IPS-18a (cell line): ENCODE data around the gene TGDS.

Experiments
- H3K27ac ChIP-seq: one replicate; pipeline ENCODE4 v1.5.1; 2013; ENCODE audit warnings: low read length
- H3K27me3 ChIP-seq: one replicate; pipeline ENCODE4 v1.6.1; 2013; ENCODE audit warnings: mild to moderate bottlenecking, low read length; ENCODE audit not compliant: control insufficient read depth, insufficient read depth
- H3K36me3 ChIP-seq: one replicate; pipeline ENCODE4 v1.6.1; 2013; ENCODE audit warnings: low read depth, low read length; ENCODE audit not compliant: control insufficient read depth
- H3K4me1 ChIP-seq: one replicate; pipeline ENCODE4 v1.6.1; 2013; ENCODE audit warnings: low read depth, low read length; ENCODE audit not compliant: control insufficient read depth
- H3K4me3 ChIP-seq: one replicate; pipeline ENCODE4 v1.5.1; 2013; ENCODE audit warnings: low read length
- H3K9ac ChIP-seq: one replicate; pipeline ENCODE4 v1.6.1; 2013; ENCODE audit warnings: mild to moderate bottlenecking, low read length, moderate library complexity
- H3K9me3 ChIP-seq: one replicate; pipeline ENCODE4 v1.6.1; 2013; ENCODE audit warnings: low read depth, low read length; ENCODE audit not compliant: control insufficient read depth

The TGDS gene

DNA sequence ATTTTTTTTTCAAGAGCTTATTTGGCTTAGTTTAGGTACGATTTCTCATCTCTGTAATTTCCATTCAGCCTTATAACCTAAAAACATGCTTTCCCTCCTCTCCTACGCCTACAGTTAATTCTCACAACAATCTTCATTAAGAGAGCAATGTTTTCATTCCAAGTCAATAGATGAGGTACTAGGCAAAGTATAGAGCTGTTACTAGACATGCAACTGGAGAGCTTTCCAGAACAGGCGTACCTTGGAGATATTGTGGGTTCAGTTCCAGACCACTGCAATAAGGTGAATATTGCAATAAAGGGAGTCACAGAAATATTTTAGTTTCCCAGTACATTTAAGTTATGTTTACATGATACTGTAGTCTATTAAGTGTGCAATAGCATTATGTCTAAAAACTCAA lies 34.8 kb downstream of the TGDS start:
- Histone ChIP-seq H3K9me3 (no peaks in the 10 kb centered on the region), H3K4me1 (no peaks in the 10 kb centered on the region), H3K27ac (no peak overlapping the region), H3K9ac (no peak overlapping the region), H3K27me3 (no peaks in the 10 kb centered on the region), H3K36me3 (no peaks in the 10 kb centered on the region), H3K4me3 (no peak overlapping the region)

DNA sequence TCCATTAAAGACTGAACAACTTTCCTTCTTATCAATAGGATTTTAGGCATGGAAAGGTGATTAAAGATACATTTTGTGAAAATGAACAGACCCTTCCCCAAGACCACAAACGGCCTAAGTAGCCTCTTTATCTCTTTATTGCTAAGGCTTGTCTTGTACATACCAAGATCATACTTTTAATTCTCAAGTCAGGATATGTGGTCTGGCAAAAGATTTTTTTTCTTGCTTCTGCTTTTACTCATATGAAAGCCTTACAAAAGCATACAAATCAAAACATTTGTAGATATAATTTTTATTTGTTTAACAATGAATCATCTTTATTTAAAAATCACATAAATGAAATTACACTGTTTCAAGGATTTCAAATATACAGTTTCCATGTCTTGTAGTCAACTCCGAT lies 35.8 kb downstream of the TGDS start:
- H3K9me3 ChIP-seq, result no peaks in the 10 kb centered on the region
- no peak overlapping the region for H3K4me3 ChIP-seq
- no peak overlapping the region for H3K27ac ChIP-seq
- no peaks in the 10 kb centered on the region for H3K36me3 ChIP-seq
- H3K27me3 ChIP-seq, result no peaks in the 10 kb centered on the region
- H3K4me1 ChIP-seq, result no peaks in the 10 kb centered on the region
- no peak overlapping the region for H3K9ac ChIP-seq

DNA sequence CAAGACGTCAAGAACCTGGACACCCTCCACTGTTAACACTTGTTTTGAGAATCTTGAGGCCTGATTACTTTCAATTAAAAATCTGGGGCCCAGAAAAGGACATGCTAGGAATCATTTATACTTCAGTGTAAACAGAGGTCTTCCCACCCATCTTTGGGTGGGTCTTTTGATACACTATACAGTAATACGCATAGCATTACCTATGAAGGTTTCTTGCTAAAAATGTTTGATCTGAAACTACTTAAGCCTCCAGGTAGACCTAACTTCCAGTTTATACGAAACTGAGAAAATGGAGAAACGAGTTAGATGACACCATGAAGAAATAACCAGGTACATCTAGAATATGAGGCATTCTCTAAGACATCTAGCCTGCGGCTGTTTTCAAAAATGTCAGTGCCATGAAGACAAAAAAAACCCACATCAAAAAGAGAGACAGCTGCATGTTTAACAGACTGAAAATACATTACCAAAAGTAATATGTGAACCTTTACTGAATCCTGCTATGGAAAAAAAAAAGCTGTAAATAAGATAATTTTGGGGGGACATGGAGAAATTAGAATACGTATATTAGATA lies 36.6 kb downstream of the TGDS start:
- Histone ChIP-seq H3K9ac (no peak overlapping the region), H3K27me3 (no peaks in the 10 kb centered on the region), H3K4me3 (no peak overlapping the region), H3K4me1 (no peaks in the 10 kb centered on the region), H3K27ac (no peak overlapping the region), H3K36me3 (no peaks in the 10 kb centered on the region), H3K9me3 (no peaks in the 10 kb centered on the region)

DNA sequence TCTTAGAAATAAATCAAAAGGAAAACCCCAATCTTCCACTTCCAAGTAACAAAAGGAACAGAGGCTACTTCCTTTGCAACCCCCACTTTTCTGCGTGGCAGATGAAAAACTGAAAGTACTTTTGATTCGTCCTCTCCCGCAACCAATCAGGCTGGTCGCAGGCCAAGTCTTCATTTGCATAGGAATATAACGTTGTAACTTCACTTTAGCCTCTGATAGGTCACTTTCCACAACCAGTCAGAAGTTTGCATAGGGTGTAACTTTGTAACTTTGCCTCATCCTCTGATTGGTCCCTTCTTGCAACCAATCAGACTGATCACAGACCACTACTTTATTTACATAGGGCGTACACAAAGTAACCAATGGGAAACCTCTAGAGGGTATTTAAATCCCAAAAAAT lies 37.2 kb downstream of the TGDS start:
- no peaks in the 10 kb centered on the region for H3K27me3 ChIP-seq
- no peaks in the 10 kb centered on the region for H3K9me3 ChIP-seq
- no peak overlapping the region for H3K9ac ChIP-seq
- no peak overlapping the region for H3K4me3 ChIP-seq
- H3K4me1 ChIP-seq, result no peaks in the 10 kb centered on the region
- no peak overlapping the region for H3K27ac ChIP-seq
- H3K36me3 ChIP-seq, result no peaks in the 10 kb centered on the region

DNA sequence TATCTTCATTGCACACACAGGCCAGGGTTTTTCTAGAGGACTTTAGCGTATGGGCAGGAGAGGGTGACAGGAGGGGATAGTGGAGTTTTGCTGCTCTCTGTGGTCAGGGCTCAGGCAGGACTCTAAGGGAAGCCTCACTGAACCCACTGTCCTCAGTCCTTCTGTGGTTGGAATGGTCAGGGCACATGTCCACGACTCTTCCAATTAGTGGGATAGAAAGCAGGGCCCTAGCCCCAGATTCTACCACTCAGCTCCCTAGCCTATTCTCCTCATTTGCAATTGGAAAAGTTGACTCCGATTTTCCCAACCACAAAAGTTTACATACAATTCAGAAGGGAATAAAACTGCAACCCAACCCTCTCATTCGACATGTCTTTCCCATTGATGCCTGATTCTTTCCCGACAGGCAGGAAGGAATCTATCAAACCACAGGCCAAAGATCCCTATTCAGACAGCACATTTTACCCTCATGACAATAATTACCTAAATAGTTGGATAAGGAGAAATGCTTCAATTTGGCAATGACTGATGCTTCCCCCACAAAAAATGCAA lies 38.2 kb downstream of the TGDS start:
- H3K27me3 ChIP-seq, result no peaks in the 10 kb centered on the region
- no peaks in the 10 kb centered on the region for H3K9me3 ChIP-seq
- H3K9ac ChIP-seq, result no peak overlapping the region
- H3K36me3 ChIP-seq, result no peaks in the 10 kb centered on the region
- no peak overlapping the region for H3K27ac ChIP-seq
- no peak overlapping the region for H3K4me3 ChIP-seq
- no peaks in the 10 kb centered on the region for H3K4me1 ChIP-seq

DNA sequence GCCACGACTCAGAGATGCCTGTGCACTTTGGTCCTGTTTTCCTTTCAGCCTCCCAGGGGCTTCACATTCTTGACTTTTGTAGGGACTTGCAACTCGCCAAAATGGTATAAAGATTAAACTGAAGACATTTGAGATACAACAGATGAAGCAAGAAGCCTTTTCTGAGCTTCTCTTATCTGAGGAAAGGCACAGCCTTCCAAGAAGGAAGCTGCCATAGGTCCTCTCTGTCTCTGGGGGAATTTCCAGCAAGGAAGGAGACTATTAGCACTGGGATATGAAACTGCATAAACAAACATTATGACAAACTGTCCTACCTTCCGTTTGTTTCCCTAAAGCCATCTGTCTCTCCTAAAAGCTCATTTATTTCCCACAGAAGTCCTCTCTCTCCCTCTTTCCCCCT lies 39.3 kb downstream of the TGDS start:
- Histone ChIP-seq H3K27me3 (no peaks in the 10 kb centered on the region), H3K27ac (no peak overlapping the region), H3K36me3 (no peaks in the 10 kb centered on the region)

DNA sequence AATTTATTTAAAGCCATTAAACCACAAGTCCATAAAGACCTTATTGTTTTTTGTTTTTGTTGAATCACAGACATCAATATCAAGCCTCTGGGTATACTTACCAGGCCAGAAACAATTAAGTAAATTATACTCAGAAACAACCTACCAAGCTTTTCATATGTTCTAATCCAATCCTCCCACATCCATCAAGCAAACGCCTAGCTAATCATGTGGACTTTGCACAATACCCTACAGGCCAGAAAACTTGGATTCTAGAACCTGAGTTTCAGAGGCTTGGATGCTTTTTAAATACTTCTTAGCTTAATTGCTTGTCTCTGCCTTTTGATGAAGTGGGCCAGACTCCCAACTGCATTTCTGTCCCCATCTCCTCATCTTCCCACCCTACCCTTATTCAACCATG lies 39.9 kb downstream of the TGDS start:
- Histone ChIP-seq H3K4me1 (no peaks in the 10 kb centered on the region), H3K9ac (no peak overlapping the region), H3K27ac (no peak overlapping the region), H3K4me3 (no peak overlapping the region), H3K9me3 (no peaks in the 10 kb centered on the region), H3K36me3 (no peaks in the 10 kb centered on the region), H3K27me3 (peaks cover under 1% of the 10 kb centered on the region)

More for the DNA sequence above, 39.3 kb downstream of the TGDS start:
- Histone ChIP-seq H3K4me1 (no peaks in the 10 kb centered on the region), H3K9me3 (no peaks in the 10 kb centered on the region), H3K9ac (no peak overlapping the region), H3K4me3 (no peak overlapping the region)

DNA sequence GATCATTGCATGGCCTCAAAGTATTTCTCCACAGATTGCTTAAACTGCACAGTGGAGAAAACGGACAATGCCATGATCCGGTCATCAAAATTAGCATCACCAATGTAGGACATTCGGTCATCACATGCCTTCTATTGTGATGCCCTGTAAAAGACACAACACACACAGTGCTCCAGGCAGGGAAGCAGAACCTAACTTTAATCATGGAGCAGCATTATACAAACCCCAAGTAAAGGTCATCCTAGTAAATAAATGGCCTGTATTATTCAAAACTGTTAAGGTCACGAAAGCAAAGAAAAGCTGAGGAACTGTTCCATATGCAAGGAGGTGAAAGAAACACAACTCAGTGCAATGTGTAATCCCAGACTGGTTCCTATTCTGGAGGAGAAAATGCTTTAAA lies 42.2 kb downstream of the TGDS start:
- H3K4me3 ChIP-seq, result no peak overlapping the region
- H3K27ac ChIP-seq, result no peak overlapping the region
- no peaks in the 10 kb centered on the region for H3K36me3 ChIP-seq
- H3K9ac ChIP-seq, result no peak overlapping the region
- H3K27me3 ChIP-seq, result peaks cover 5% of the 10 kb centered on the region
- no peaks in the 10 kb centered on the region for H3K4me1 ChIP-seq
- H3K9me3 ChIP-seq, result no peaks in the 10 kb centered on the region

DNA sequence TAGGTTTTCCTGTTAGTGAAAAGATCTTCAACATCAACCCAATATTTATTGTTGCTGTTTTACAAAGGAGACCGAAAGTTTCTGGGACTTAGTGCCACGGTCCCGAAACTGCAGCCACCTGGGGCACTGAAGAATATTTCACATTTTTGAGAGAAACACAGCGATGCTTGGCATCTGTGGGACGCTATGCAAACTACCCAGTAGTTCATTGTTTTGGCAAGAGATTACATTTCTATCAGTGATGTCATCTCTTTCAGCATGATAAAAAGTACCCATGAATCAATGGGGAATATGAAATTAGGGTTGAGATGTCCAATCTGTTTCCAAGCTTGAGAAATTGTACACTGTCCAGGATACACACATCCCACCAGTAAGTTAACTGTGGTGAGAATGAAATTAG lies 43.9 kb downstream of the TGDS start:
- Histone ChIP-seq H3K4me1 (peaks cover 9% of the 10 kb centered on the region), H3K9ac (no peak overlapping the region), H3K27me3 (peaks cover 5% of the 10 kb centered on the region), H3K4me3 (no peak overlapping the region), H3K27ac (no peak overlapping the region), H3K36me3 (no peaks in the 10 kb centered on the region), H3K9me3 (no peaks in the 10 kb centered on the region)

DNA sequence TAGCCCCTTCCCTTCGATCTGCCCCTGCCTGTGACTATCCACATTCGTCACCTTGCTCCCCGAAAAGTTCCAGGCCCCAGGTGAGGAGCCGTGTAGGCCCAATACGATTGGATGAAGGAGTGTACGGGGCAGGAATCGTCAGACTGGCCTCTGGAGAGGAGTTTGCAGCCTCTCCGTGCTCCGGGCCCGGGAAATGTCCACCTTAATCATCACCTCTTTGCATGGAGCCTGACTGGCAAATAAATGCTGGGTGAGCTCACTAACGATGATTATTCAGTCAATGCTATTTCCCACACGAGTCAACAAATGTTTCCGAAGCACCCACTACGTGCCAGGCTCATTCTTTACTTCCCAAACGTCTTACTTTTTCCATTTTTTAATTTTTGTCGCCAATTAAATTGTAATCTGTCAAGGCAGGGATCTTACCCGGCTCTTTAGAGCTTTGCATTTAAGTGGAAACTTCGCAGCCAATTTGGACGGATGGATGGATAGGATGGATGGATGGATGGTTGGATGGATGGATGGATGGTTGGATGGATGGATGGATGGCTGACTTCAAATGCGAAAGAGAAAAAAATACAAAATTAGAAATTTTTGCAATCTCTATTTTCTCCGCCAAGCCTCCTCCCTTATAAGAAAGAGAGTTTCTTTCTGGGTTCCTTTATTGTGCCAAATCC lies 45.8 kb downstream of the TGDS start:
- H3K9ac ChIP-seq, result peak overlapping the region; percentile 72
- peaks cover 20% of the 10 kb centered on the region for H3K4me1 ChIP-seq
- H3K4me3 ChIP-seq, result peak overlapping the region; percentile 76
- no peaks in the 10 kb centered on the region for H3K36me3 ChIP-seq
- H3K27me3 ChIP-seq, result peaks cover 5% of the 10 kb centered on the region
- no peak overlapping the region for H3K27ac ChIP-seq
- no peaks in the 10 kb centered on the region for H3K9me3 ChIP-seq

DNA sequence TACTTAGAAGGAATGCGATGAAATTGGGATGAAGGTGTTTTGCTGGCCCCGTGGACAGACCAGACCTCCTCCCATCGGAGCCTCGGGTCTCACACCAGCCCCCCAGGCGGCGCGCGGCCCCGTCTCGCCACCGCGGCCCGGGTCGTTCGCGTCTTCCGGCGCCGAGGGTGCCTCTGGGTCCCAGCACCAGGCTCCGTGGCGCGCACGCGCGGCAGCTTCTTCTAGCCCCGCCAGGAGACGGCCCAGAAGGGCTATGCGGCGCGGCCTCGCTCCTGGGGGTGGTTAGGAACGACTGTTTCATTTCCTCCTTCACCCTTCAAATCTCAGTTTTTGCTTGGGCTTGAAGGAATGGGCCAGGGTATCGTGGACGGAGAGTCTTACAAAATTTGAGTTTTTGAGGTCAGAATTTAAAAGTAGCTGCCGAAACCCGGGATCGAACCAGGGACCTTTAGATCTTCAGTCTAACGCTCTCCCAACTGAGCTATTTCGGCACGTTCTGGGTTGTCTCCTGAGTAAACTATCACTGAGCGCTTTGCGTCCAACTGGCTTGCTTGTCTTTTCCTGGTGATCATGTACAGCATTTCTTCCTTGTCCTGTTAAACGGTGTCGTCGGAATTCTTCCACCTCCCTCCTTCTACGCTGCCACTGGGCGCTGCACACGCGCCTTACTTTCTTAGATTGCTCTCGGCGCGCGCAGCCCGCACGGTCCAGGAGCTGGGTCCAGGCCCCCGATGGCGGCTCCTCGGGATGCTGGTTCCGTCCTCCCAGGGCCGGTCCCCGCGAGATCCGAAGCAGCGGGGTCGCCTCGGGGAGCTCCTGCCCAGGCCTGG lies 46.5 kb downstream of the TGDS start:
- Histone ChIP-seq H3K4me3 (peak overlapping the region; percentile 76), H3K9ac (peak overlapping the region; percentile 72), H3K27ac (no peak overlapping the region), H3K36me3 (no peaks in the 10 kb centered on the region), H3K9me3 (no peaks in the 10 kb centered on the region), H3K27me3 (peaks cover 5% of the 10 kb centered on the region), H3K4me1 (peaks cover 20% of the 10 kb centered on the region)
